Measurements from ENCODE around the gene NT5DC2. TPM values are rescaled to one million over a fixed set of nuclear protein-coding genes. Genes with fewer than 3 reads are reported as not detected.

The NT5DC2 gene
- total RNA-seq, 1 donor from 2014 or later = 75.6 TPM

- DNase-seq = no peak
- Mint-ChIP-seq H3K27ac (no peak overlapping the region), H3K4me3 (no peak overlapping the region), H3K36me3 (ENCODE audit: low read depth) (no peaks in the 10 kb centered on the region), H3K4me1 (no peaks in the 10 kb centered on the region), H3K9me3 (no peaks in the 10 kb centered on the region), H3K27me3 (no peaks in the 10 kb centered on the region)
- intact Hi-C loops (cut with micrococcal nuclease) = no loop called here
Measured at GRCh38 chr3:52502808-52503350, 30.8 kb downstream of the NT5DC2 start.

GRCh38 chr3:52502001-52502400 lies 31.7 kb downstream of the NT5DC2 start:
- intact Hi-C loops (cut with micrococcal nuclease) = no loop called here

GRCh38 chr3:52501046-52501445 lies 32.6 kb downstream of the NT5DC2 start:
- no peak for DNase-seq
- H3K27me3 Mint-ChIP-seq = no peaks in the 10 kb centered on the region
- H3K36me3 Mint-ChIP-seq (ENCODE audit: low read depth) = no peaks in the 10 kb centered on the region
- no peak overlapping the region for H3K27ac Mint-ChIP-seq
- no peaks in the 10 kb centered on the region for H3K4me1 Mint-ChIP-seq
- no peaks in the 10 kb centered on the region for H3K9me3 Mint-ChIP-seq
- no peak overlapping the region for H3K4me3 Mint-ChIP-seq
- intact Hi-C loops (cut with micrococcal nuclease) = no loop called here

More at GRCh38 chr3:52502001-52502400, 31.7 kb downstream of the NT5DC2 start:
- Mint-ChIP-seq H3K27me3 (no peaks in the 10 kb centered on the region), H3K4me1 (no peaks in the 10 kb centered on the region), H3K27ac (no peak overlapping the region), H3K4me3 (no peak overlapping the region), H3K36me3 (ENCODE audit: low read depth) (no peaks in the 10 kb centered on the region), H3K9me3 (no peaks in the 10 kb centered on the region)
- no peak for DNase-seq

- Mint-ChIP-seq H3K4me3 (no peak overlapping the region), H3K27ac (no peak overlapping the region), H3K36me3 (ENCODE audit: low read depth) (no peaks in the 10 kb centered on the region), H3K27me3 (no peaks in the 10 kb centered on the region), H3K4me1 (no peaks in the 10 kb centered on the region), H3K9me3 (no peaks in the 10 kb centered on the region)
- intact Hi-C loops (cut with micrococcal nuclease) = no loop called here
- no peak for DNase-seq
Measured at GRCh38 chr3:52498137-52499054, 35.3 kb downstream of the NT5DC2 start.

- Mint-ChIP-seq H3K27ac (no peak overlapping the region), H3K27me3 (no peaks in the 10 kb centered on the region), H3K9me3 (no peaks in the 10 kb centered on the region), H3K4me1 (no peaks in the 10 kb centered on the region), H3K36me3 (ENCODE audit: low read depth) (peaks cover 13% of the 10 kb centered on the region), H3K4me3 (no peak overlapping the region)
- intact Hi-C loops (cut with micrococcal nuclease) = no loop called here
- no peak for DNase-seq
Measured at GRCh38 chr3:52495777-52496602, 37.7 kb downstream of the NT5DC2 start.

GRCh38 chr3:52494886-52495495 lies 38.7 kb downstream of the NT5DC2 start, which contains the start of gene STAB1:
Gene STAB1 (plus strand): TSS chr3:52495338. CDS start chr3:52495414, 76 bp downstream.
- Mint-ChIP-seq H3K4me1 (no peaks in the 10 kb centered on the region), H3K4me3 (no peak within 1 kb of the TSS), H3K27me3 (no peaks in the 10 kb centered on the region), H3K27ac (no peak within 1 kb of the TSS), H3K9me3 (no peaks in the 10 kb centered on the region), H3K36me3 (ENCODE audit: low read depth) (peaks cover 16% of the 10 kb centered on the region)
- intact Hi-C loops (cut with micrococcal nuclease) = no loop called here
- DNase-seq = no peak

GRCh38 chr3:52494445-52494844 lies 39.2 kb downstream of the NT5DC2 start:
- no peak for DNase-seq
- Mint-ChIP-seq H3K9me3 (no peaks in the 10 kb centered on the region), H3K36me3 (ENCODE audit: low read depth) (peaks cover 16% of the 10 kb centered on the region), H3K27me3 (no peaks in the 10 kb centered on the region), H3K4me3 (no peak overlapping the region), H3K4me1 (no peaks in the 10 kb centered on the region), H3K27ac (no peak overlapping the region)
- intact Hi-C loops (cut with micrococcal nuclease) = no loop called here

GRCh38 chr3:52493232-52494017 lies 40.2 kb downstream of the NT5DC2 start:
- H3K9me3 Mint-ChIP-seq = no peaks in the 10 kb centered on the region
- H3K4me1 Mint-ChIP-seq = no peaks in the 10 kb centered on the region
- DNase-seq = no peak
- peaks cover 19% of the 10 kb centered on the region for H3K36me3 Mint-ChIP-seq (ENCODE audit: low read depth)
- no peak overlapping the region for H3K4me3 Mint-ChIP-seq
- H3K27me3 Mint-ChIP-seq = no peaks in the 10 kb centered on the region
- no peak overlapping the region for H3K27ac Mint-ChIP-seq
- intact Hi-C loops (cut with micrococcal nuclease) = no loop called here

GRCh38 chr3:52492059-52492458 lies 41.6 kb downstream of the NT5DC2 start:
- no peak overlapping the region for H3K4me3 Mint-ChIP-seq
- H3K27me3 Mint-ChIP-seq = no peaks in the 10 kb centered on the region
- no peaks in the 10 kb centered on the region for H3K9me3 Mint-ChIP-seq
- H3K4me1 Mint-ChIP-seq = no peaks in the 10 kb centered on the region
- H3K27ac Mint-ChIP-seq = no peak overlapping the region
- DNase-seq = no peak
- intact Hi-C loops (cut with micrococcal nuclease) = no loop called here
- H3K36me3 Mint-ChIP-seq (ENCODE audit: low read depth) = peaks cover 27% of the 10 kb centered on the region

GRCh38 chr3:52490939-52491526 lies 42.6 kb downstream of the NT5DC2 start:
- H3K36me3 Mint-ChIP-seq (ENCODE audit: low read depth) = peaks cover 32% of the 10 kb centered on the region
- no peak overlapping the region for H3K27ac Mint-ChIP-seq
- intact Hi-C loops (cut with micrococcal nuclease) = no loop called here
- DNase-seq = no peak
- H3K9me3 Mint-ChIP-seq = no peaks in the 10 kb centered on the region
- H3K4me1 Mint-ChIP-seq = no peaks in the 10 kb centered on the region
- H3K4me3 Mint-ChIP-seq = no peak overlapping the region
- no peaks in the 10 kb centered on the region for H3K27me3 Mint-ChIP-seq

GRCh38 chr3:52490035-52490938 lies 43.4 kb downstream of the NT5DC2 start:
- no peak for DNase-seq
- H3K4me1 Mint-ChIP-seq = no peaks in the 10 kb centered on the region
- no peak overlapping the region for H3K27ac Mint-ChIP-seq
- H3K27me3 Mint-ChIP-seq = no peaks in the 10 kb centered on the region
- peaks cover 33% of the 10 kb centered on the region for H3K36me3 Mint-ChIP-seq (ENCODE audit: low read depth)
- H3K9me3 Mint-ChIP-seq = no peaks in the 10 kb centered on the region
- H3K4me3 Mint-ChIP-seq = no peak overlapping the region
- intact Hi-C loops (cut with micrococcal nuclease) = no loop called here

GRCh38 chr3:52489453-52489852 lies 44.2 kb downstream of the NT5DC2 start:
- Mint-ChIP-seq H3K36me3 (ENCODE audit: low read depth) (peaks cover 34% of the 10 kb centered on the region), H3K9me3 (no peaks in the 10 kb centered on the region), H3K4me1 (no peaks in the 10 kb centered on the region), H3K4me3 (no peak overlapping the region), H3K27ac (no peak overlapping the region), H3K27me3 (no peaks in the 10 kb centered on the region)
- no peak for DNase-seq
- intact Hi-C loops (cut with micrococcal nuclease) = no loop called here
